Activated naive CD8-positive, alpha-beta T cell treated with anti-CD3 and anti-CD28 coated beads, Interleukin-2, amount 50 U/mL, for 24 hours (primary cell): ENCODE results near the gene CHMP2A.
"Not testable (repeated sequence)": the region's sequence is repeated elsewhere in the genome, so short reads cannot be mapped to it uniquely, and the experiment has no call there.

Source experiments
- ATAC-seq: fragments of 150-1000 bp; cut with Tn5 transposase; one replicate; pipeline ENCODE4 v1.10.0; 2021
- DNase-seq: peaks from one replicate; pipeline ENCODE4 v3.0.0; 2021
- H3K27ac Mint-ChIP-seq: one replicate; pipeline ENCODE4 v1.8.0; 2021; ENCODE audit warnings: mild to moderate bottlenecking, mixed read lengths
- H3K27me3 Mint-ChIP-seq: one replicate; pipeline ENCODE4 v1.8.0; 2021; ENCODE audit warnings: mixed read lengths
- H3K36me3 Mint-ChIP-seq: one replicate; pipeline ENCODE4 v1.8.0; 2021; ENCODE audit warnings: low read depth, mixed read lengths
- H3K4me1 Mint-ChIP-seq: one replicate; pipeline ENCODE4 v1.8.0; 2021; ENCODE audit warnings: mixed read lengths
- H3K4me3 Mint-ChIP-seq: one replicate; pipeline ENCODE4 v1.8.0; 2021; ENCODE audit warnings: mild to moderate bottlenecking, moderate library complexity, mixed read lengths
- H3K9me3 Mint-ChIP-seq: one replicate; pipeline ENCODE4 v1.8.0; 2021; ENCODE audit warnings: mixed read lengths

Gene CHMP2A

DNA sequence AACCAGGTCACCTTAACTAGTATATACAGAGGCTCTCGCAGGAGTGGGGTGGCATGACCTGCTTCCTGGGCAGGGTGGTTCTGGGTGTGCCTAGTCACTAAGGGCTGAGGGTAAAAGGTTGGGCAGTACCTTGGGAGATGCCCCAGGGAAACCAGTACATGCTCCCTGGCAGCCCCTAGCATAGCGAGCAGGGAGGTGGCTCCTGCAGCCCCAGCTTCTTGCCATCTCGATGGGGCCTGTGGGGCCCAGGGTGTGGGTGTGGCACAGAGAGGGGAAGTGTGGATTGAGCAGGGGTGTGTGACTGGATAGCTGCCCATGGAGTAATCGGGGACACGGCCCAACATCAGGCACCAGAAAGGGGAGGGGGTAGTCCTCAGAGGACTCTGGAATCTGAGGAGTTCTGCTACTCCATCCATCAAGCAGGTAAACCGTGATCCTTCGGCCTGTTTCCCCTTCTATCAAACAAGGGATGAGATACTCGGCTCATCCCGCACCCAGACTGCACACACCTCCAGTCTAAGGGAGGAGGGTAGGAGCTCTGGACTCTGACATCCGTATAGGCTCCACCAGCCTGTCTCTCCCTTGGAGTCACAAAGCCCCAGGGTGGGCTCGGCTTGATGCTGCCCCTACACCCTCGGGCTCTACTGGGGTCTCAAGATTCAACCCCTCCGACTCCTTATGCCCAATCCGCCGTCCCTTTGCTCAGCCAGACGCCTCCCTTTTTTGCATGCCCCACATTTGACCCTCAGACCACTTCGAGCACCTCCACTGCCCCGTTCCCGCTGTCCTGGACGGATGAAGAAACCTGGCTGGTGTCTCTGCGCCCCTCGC, 36.4 kb downstream of the CHMP2A start:
- ATAC-seq (no peak), DNase-seq (no peak)
- Mint-ChIP-seq H3K27me3 (peaks cover 2% of the 10 kb centered on the region), H3K36me3 (peaks cover 17% of the 10 kb centered on the region), H3K4me1 (peaks cover 48% of the 10 kb centered on the region), H3K4me3 (peak overlapping the region; percentile 95), H3K27ac (peak overlapping the region; percentile 98), H3K9me3 (no peaks in the 10 kb centered on the region)

DNA sequence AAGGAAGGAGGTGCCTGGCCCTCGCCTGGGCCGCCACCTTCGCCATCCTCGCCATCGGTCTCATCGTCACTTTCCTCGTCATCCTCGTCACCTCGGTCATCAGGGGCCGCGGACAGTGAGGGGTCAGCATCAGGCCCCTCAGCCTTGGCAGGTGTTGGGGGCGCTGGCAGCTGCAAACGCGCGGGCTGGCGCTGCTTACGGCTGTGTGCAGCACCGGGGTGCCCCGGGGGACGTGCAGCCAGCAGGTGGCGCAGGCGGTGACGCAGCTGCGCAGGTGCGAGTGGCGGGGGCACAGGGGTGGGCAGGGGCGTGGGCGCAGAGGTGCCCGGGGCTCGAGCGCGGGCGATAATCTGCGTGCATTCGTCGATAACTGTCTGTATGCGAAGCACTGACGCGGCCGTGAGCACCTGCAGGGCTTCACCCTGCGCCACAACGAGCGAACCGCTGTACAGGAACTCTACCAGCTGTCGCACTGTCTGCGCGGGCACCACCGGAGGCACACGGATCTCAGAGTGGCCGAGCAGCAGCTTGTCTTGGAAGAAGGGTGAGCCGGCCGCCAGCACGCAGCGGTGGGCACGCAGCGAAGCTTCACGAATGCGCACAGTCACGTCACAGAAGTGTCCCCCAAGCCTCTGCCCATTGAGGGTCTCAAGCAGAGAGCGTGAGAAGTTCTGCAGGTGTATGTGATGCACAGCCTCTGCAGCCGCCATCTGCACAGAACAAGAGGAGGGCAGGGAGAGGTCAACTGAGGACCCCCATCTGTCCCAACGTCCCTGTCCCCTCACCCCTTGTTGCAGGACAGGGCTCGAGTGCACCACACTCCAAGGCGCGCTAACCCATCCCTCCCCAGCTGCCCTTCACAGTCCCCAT, 37.7 kb downstream of the CHMP2A start:
- Mint-ChIP-seq H3K27ac (no peak overlapping the region), H3K27me3 (peaks cover 2% of the 10 kb centered on the region), H3K9me3 (no peaks in the 10 kb centered on the region), H3K4me1 (peaks cover 48% of the 10 kb centered on the region), H3K4me3 (no peak overlapping the region), H3K36me3 (peaks cover 17% of the 10 kb centered on the region)
- DNase-seq, result no peak
- ATAC-seq, result no peak

DNA sequence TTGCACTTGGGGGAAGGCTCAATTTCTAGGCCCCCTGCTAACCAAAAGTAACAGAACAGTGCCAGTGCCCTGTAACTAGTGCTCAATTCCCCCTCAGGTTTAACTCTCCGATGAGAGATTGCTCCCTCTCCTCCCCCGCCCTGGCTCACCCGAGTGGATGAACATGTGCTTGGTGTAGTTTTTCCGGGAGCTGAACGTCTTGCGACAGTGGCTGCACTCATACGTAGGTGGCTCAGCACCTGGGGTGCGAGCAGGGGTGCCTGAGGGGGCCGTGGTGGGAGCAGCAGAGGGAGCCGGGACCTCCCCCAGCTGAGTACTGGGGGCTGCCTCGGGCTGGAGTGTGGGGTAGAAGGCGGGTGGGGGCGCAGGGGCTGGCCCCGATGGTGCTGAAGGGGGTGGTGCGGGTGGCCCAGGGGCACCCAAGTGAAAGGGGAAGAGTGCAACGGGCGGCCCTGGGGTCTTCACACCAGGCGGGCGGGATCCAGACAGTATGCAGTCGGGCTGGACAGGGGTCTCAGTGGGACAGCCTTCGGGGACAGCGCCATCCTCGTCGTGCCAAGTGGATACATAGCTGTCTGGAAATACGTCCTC, 38.6 kb downstream of the CHMP2A start:
- ATAC-seq (no peak), DNase-seq (no peak)
- H3K27ac Mint-ChIP-seq, result peak overlapping the region; percentile 50
- H3K4me3 Mint-ChIP-seq, result peak overlapping the region; percentile 88
- peaks cover 17% of the 10 kb centered on the region for H3K36me3 Mint-ChIP-seq
- H3K4me1 Mint-ChIP-seq, result peaks cover 47% of the 10 kb centered on the region
- peaks cover 2% of the 10 kb centered on the region for H3K27me3 Mint-ChIP-seq
- H3K9me3 Mint-ChIP-seq, result no peaks in the 10 kb centered on the region

DNA sequence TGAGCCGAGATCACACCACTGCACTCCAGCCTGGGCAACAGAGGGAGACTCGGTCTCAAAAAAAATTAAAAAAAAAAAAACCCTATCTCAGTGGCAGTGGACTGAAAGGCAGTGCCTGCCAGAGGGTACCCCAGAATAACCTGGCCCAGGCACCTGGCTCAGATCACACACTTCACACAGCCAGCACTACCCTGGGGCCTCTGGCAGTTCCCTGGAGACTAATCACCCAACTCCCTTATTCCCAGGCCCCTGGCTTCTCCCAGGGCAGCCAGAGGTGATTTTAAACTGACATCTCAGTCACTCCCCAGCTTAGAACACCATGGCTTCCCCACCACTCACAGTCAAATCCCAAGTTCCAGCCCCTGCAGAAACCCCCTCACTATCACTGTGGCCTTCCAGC, 39.6 kb downstream of the CHMP2A start:
- Mint-ChIP-seq H3K4me1 (peaks cover 42% of the 10 kb centered on the region), H3K4me3 (peak overlapping the region; percentile 88), H3K36me3 (peaks cover 17% of the 10 kb centered on the region), H3K27ac (peak overlapping the region; percentile 50), H3K9me3 (no peaks in the 10 kb centered on the region), H3K27me3 (peaks cover 2% of the 10 kb centered on the region)
- ATAC-seq (no peak), DNase-seq (no peak)

DNA sequence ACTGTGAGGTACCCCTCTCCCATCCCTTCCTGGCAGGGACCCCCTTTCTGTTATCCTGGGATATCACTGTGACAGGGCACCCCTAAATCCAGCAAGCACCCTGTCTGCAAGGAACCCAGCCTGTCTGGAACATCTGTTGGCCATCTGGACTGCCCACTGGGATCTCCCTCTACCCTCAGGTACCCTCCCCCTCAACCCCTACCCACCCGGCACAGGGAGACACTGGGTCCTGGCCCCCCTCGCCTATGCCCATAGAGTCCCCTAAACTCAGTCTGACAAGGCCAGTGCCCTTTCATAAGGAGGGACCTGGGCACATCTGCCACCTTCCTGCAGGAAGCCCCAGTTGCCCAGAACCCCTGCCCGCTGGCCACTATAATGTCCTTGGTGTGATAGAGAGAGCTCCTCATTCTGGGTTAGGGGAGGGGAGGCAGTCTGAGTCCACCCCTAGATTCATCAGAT, 40.3 kb downstream of the CHMP2A start:
- peak overlapping the region; percentile 88 for H3K4me3 Mint-ChIP-seq
- DNase-seq, result no peak

DNA sequence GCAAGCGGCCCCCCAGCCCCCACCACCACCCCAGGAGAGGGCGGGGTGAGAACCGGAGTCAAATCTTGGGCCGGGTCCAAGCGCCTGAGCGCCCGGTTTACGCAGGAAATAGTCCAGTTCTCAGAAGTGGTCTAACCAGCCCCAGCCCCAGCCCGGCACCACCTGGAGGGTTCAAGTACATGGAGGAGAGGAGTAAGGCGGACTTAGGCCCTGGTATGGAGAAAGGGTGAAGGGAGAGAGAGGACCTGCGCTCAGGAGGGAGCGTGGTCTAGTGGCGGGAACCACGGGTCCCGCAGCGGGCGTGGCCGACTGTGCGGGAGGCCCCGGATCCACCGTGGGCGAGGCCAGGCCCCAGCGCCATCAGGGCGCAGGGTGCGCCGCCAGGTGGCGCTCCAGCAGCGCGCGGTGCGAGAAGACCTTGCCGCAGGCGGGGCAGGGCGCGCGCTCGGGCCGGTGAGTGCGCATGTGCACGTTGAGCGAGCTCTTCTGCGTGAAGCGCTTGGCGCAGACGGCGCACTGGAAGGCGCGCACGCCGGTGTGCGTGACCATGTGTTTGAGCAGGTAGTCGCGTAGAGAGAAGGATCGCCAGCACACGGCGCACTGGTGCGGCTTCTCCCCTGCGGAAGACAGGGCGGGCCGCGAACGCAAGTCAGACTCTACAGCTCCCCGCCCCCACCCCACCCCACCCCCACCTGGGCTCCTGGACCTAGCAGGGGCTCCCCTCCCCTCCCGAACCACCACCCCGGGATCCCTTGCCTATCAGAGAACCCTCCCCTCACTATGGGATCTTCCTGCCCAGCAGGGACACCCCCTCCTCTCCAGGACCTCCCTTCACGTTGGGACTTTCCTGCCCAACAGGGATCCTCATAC, 41.0 kb downstream of the CHMP2A start:
- H3K27ac Mint-ChIP-seq, result peak overlapping the region; percentile 89
- H3K9me3 Mint-ChIP-seq, result no peaks in the 10 kb centered on the region
- H3K4me1 Mint-ChIP-seq, result peaks cover 31% of the 10 kb centered on the region
- no peaks in the 10 kb centered on the region for H3K27me3 Mint-ChIP-seq
- H3K36me3 Mint-ChIP-seq, result peaks cover 15% of the 10 kb centered on the region
- DNase-seq (peak; percentile 98), ATAC-seq (peak; percentile 88)
- peak overlapping the region; percentile 88 for H3K4me3 Mint-ChIP-seq

More for the DNA sequence above, 40.3 kb downstream of the CHMP2A start:
- Mint-ChIP-seq H3K27ac (peak overlapping the region; percentile 89), H3K9me3 (no peaks in the 10 kb centered on the region), H3K4me1 (peaks cover 35% of the 10 kb centered on the region), H3K36me3 (peaks cover 17% of the 10 kb centered on the region), H3K27me3 (peaks cover under 1% of the 10 kb centered on the region)
- no peak for ATAC-seq

DNA sequence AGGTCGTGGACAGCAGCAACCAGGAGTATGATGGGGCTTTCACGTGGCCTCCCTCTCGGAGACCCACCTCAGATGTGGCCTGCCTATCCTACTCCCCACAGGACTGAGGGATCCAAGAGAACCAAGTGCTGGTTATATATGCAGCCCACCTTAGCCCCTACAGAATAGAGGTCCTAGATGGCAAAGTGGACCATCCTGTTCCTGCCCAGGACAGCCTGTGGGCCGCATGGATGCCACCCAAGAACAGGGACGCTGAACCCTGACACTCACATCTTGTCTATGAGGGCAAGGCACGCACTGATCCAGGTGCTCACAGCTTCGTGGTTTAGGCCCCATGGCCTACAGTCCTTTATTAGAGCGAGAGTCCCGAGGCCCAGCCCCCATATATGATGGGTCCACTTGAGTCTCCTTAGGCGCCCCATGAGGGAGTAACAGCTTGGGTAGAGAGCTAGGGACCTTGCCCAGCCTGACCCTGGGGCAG, 41.7 kb downstream of the CHMP2A start:
- H3K4me3 Mint-ChIP-seq, result peak overlapping the region; percentile 88
- peaks cover 13% of the 10 kb centered on the region for H3K36me3 Mint-ChIP-seq
- no peak for ATAC-seq
- DNase-seq, result no peak
- peak overlapping the region; percentile 89 for H3K27ac Mint-ChIP-seq
- no peaks in the 10 kb centered on the region for H3K27me3 Mint-ChIP-seq
- peaks cover 24% of the 10 kb centered on the region for H3K4me1 Mint-ChIP-seq
- no peaks in the 10 kb centered on the region for H3K9me3 Mint-ChIP-seq

DNA sequence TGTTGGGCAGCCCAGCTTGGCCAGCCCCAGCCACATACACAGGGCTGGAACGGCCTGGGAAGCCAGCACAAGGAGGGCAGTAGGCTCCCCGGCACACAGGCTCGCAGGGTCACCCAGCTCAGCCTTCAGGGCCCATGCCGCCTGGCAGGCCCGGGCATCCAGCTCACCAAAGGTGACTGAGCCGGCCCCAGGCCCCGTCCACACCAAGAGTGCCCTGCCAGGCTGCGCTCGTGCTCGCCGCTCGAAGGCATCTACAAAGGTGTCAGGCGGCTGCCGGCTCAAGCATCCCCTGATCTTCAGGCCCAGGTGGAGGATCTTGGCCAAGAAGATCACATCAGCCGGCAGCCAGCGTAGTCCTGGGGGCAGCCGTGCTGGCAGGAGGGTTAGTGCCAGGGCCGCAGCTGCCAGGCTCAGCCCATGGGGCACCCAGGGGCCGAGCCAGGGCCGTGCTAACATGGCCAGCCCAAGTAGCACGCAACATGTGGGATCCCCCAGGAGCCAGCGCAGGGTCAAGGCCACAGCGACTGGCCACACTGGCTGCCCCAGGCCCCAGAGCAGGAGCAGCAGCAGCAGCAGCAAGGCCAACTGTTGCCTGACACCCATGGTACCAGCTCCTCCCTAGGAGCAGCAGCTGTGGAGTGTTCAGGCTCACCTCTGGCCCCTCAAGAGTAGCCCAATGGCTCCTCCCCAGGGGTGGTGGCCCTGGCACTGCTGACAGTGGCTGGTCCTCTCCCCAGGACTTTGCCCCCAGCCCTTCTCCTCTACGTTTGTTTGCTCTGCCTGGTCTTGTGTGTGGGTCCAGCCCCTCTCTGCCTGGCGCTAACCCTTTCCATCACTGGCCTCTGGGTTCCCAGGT, 43.3 kb downstream of the CHMP2A start, which contains the start of gene SLC27A5:
SLC27A5 (minus strand) TSS at position 640 of the 856 bp plus-strand sequence; CDS start at position 603, 37 bp downstream.
- H3K36me3 Mint-ChIP-seq, result peaks cover 11% of the 10 kb centered on the region
- ATAC-seq (no peak), DNase-seq (no peak)
- H3K9me3 Mint-ChIP-seq, result peaks cover 9% of the 10 kb centered on the region
- no peak within 1 kb of the TSS for H3K4me3 Mint-ChIP-seq
- H3K4me1 Mint-ChIP-seq, result peaks cover 16% of the 10 kb centered on the region
- H3K27me3 Mint-ChIP-seq, result no peaks in the 10 kb centered on the region
- H3K27ac Mint-ChIP-seq, result no peak within 1 kb of the TSS

DNA sequence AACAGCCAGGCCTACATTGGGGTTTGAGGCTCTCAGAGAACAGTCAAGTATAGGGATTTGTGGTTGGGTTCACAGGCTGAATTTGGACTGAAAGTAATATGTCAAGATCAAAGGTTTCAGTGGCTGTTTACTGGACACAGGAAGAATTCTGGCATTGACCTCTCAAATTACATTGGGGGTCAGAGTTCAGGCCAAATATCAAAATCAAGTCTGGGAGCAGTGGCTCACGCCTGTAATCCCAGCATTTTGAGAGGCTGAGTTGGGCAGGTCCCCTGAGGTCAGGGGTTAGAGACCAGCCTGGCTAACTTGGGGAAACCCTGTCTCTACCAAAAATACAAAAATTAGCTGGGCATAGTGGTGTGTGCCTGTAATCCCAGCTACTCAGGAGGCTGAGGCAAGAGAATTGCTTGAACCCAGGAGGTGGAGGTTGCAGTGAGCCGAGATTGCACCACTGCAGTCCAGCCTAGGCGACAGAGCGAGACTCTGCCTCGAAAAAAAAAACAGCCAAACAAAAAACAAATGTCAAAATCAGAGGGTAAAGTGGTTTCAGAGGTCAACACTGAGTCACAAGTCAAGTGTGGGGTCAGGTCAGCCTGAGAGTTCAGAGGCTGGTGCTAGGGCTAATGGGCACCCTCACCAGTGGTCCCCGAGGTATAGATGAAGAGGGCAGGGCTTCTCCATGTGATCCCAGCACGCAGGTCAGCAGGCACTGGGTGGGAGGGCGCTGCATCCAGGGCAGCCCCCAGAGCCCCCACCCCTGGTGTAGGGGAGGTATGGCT, 44.6 kb downstream of the CHMP2A start:
- DNase-seq (no peak), ATAC-seq (no peak)
- Mint-ChIP-seq H3K4me1 (peaks cover 6% of the 10 kb centered on the region), H3K4me3 (no peak overlapping the region), H3K27ac (no peak overlapping the region), H3K9me3 (peaks cover 9% of the 10 kb centered on the region), H3K36me3 (peaks cover under 1% of the 10 kb centered on the region), H3K27me3 (no peaks in the 10 kb centered on the region)

DNA sequence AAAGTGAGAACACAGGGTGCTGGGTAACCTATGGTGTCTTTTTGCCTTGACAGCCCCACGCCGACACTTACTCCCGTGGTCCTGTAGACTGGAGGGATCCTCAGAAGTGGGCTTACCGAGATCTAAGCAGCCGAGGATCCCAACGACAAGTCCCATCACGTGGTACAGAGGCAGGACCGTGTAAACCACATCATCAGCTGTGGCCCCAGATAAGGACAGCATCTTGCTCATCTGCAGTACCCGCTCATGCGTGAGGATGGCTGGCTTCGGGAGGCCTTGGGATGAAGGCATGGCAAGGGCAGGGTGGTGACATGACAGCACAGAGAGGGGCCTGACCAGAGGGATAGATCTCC, 45.2 kb downstream of the CHMP2A start:
- Mint-ChIP-seq H3K27me3 (no peaks in the 10 kb centered on the region), H3K36me3 (no peaks in the 10 kb centered on the region), H3K27ac (no peak overlapping the region), H3K4me3 (no peak overlapping the region), H3K9me3 (peaks cover 9% of the 10 kb centered on the region), H3K4me1 (peaks cover 2% of the 10 kb centered on the region)
- no peak for DNase-seq
- ATAC-seq, result no peak

DNA sequence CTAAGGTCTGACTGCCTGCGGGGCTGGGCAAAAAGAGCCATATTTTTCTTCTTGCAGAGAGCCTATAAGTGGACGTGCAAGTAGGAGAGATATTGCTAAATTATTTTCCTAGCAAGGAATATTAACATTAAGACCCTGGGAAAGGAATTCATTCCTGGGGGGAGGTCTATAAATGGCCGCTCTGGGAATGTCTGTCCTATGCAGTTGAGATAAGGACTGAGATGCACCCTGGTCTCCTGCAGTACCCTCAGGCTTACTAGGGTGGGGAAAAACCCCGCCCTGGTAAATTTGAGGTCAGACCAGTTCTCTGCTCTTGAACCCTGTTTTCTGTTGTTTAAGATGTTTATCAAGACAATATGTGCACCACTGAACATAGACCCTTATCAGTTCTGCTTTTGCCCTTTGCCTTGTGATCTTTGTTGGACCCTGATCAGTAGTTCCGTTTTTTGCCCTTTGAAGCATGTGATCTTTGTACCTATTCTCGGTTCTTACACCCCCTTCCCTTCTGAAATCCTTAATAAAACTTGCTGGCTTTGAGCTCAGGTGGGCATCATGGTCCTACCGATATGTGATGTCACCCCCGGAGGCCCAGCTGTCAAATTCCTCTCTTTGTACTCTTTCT, 47.2 kb downstream of the CHMP2A start:
- not testable (repeated sequence) for H3K27ac Mint-ChIP-seq, H3K36me3 Mint-ChIP-seq, DNase-seq, H3K4me3 Mint-ChIP-seq, ATAC-seq, H3K27me3 Mint-ChIP-seq, H3K9me3 Mint-ChIP-seq, H3K4me1 Mint-ChIP-seq
